Measurements from ENCODE around the gene IDUA. TPM values are rescaled to one million over a fixed set of nuclear protein-coding genes. Genes with fewer than 3 reads are reported as not detected.

Gene IDUA
- total RNA-seq, 8 experiments from 2014 or later: 0.88 to 17.4 (median 5.0) TPM

DNA sequence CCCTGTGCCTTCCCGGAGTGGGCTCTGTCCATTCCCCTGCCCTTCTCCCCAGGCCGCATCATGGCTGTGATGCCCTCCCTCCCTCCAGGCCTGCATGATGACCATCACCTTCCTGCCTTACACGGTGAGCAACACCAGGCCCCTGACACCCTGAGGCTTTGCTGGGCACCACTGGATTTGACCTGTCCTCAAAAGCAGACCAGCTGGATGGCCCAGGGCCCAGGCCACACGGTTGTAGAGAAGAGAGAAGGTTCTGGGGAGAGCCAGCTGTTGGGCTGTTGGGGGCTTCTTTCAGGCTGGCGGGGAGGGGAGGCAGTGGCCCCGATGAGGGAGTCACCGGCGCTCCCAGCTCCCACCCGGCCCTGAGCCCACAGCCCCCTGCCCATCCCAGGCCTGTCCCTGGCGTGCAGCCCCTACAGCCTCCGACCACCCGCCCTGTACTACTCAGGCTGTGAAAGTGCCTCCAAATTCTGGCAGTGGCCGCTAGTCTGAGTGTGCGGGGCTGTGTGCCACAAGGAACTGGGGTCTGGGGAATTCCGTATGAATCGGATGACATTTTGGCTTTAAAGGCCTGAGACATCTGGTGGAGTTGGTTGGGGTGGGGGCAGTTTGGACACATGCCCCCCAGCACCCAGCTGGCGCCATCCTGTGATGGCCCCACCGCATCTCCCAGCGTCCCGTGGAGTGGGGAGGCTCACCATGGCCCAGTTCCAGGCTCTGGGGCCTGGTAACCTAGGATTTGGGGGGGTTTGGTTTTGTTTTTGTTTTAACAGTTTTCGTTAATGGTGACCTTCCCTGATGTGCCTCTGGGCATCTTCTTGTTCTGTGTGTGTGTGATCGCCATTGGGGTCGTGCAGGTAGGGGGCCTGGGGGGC, 35.0 kb upstream of the IDUA start:
- no peak for ATAC-seq (replicated peaks in 6 of 8)
- H3K4me1 ChIP-seq (replicated peaks in 1 of 2): no peaks in the 10 kb centered on the region
- H3K4me3 ChIP-seq: no peak overlapping the region
- in situ Hi-C loops (cut with MboI; ENCODE audit: low pct_unique_long_range_greater_than_20kb in 2 of 9, low sequenced_read_pairs in 9 of 9, unreplicated experiment in 9 of 9): no loop called here
- WGBS, 10 experiments: 84 to 100% (median 87%) methylated on average over 1 to 6 of the region's 23 CpGs; no CpG with 5 or more reads in 6 of the 10 experiments
- no peak overlapping the region for H3K27ac ChIP-seq

DNA sequence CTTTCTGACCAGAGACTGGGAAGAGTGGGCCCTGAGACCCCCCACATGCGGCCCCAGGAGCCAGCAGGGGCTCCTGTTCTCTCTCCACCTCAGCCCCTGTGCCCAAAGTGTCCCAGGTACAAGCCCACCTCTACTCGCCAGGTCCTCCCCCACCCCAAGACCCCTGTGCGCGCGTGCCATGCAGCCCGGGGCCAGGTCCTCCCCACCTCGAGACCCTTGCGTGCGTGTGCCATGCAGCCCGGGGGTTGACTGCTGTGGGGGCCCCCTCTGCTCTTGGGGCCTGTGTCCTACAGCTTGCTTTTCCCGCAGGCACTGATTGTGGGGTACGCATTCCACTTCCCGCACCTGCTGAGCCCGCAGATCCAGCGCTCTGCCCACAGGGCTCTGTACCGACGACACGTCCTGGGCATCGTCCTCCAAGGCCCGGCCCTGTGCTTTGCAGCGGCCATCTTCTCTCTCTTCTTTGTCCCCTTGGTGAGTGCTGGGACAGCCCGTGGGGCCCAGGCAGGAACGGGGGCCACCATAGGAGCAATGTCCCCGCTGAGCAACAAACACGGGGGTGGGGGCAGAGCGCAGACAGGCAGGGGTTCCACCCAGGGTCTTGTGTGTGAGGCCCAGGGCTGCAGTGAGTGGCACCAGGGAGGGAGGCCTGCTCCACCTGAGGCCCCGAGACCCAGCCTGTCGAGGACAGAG, 33.8 kb upstream of the IDUA start:
- Histone ChIP-seq H3K4me3 (no peak overlapping the region), H3K4me1 (replicated peaks in 1 of 2) (no peaks in the 10 kb centered on the region), H3K27ac (no peak overlapping the region)
- 100% methylated on average over 1 of the region's 28 CpGs; no CpG with 5 or more reads in 9 of the 10 experiments for WGBS, 10 experiments
- ATAC-seq (replicated peaks in 6 of 8): no peak
- in situ Hi-C loops (cut with MboI; ENCODE audit: low pct_unique_long_range_greater_than_20kb in 2 of 9, low sequenced_read_pairs in 9 of 9, unreplicated experiment in 9 of 9): no loop called here

DNA sequence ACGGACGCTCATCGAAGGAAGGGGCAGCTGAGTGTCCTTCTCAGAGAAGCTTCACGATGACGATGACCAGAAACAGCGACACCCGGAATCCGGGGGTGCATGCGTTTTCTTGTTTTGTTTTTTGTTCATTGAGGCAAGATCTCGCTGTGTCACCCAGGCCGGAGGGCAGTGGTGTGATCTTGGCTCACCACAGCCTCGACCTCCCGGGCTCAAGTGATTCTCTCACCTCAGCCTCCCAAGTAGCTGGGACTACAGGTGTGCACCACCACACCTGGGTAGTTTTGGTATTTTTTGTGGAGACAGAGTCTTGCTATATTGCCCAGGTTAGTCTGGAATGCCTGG, 33.3 kb upstream of the IDUA start:
- Histone ChIP-seq H3K4me1 (replicated peaks in 1 of 2) (no peaks in the 10 kb centered on the region), H3K27ac (no peak overlapping the region), H3K4me3 (no peak overlapping the region)
- WGBS, 10 experiments: 80 to 100% (median 96%) methylated on average over 1 to 7 of the region's 13 CpGs; no CpG with 5 or more reads in 3 of the 10 experiments
- no peak for ATAC-seq (replicated peaks in 6 of 8)
- in situ Hi-C loops (cut with MboI; ENCODE audit: low pct_unique_long_range_greater_than_20kb in 2 of 9, low sequenced_read_pairs in 9 of 9, unreplicated experiment in 9 of 9): no loop called here

DNA sequence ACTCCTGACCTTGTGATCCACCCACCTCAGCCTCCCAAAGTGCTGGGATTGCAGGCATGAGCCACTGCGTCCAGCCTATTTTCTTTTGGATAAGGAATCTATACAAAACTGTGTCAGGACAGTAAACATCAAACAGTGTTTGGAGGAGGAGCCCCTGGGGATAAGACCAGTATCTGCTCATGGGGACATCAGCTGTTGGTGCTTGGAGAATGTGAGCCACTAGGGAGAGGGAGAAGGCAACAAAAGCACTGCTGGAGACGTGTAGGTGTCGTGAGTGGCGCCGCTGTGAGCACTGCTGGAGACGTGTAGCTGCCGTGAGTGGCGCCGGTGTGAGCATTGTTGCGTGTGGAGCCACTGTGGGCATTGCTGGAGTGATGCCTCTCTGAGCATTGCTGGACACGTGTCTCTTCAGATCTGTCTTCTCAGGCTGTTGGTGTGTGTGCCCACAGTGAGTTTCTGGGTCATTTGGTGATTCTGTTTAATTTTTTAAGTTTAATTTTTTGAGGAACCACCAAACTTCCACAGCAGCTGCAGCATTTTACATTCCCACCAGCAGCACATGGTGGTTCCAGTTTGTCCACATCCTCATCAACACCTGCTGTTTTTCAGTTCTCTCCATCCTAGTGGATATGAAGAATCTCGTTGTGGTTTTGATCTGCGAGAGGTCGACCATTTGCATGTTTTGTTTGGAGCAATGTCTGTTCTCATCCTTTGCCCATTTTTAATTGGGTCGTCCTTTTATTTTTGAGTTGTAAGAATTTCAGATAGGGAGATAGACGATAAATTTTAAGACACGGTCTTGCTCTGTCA, 32.4 kb upstream of the IDUA start:
- no peak for ATAC-seq (replicated peaks in 6 of 8)
- 65 to 100% (median 87%) methylated on average over 1 to 9 of the region's 17 CpGs; no CpG with 5 or more reads in 1 of the 10 experiments for WGBS, 10 experiments
- no peaks in the 10 kb centered on the region for H3K4me1 ChIP-seq (replicated peaks in 1 of 2)
- H3K27ac ChIP-seq: no peak overlapping the region
- in situ Hi-C loops (cut with MboI; ENCODE audit: low pct_unique_long_range_greater_than_20kb in 2 of 9, low sequenced_read_pairs in 9 of 9, unreplicated experiment in 9 of 9): no loop called here
- no peak overlapping the region for H3K4me3 ChIP-seq

DNA sequence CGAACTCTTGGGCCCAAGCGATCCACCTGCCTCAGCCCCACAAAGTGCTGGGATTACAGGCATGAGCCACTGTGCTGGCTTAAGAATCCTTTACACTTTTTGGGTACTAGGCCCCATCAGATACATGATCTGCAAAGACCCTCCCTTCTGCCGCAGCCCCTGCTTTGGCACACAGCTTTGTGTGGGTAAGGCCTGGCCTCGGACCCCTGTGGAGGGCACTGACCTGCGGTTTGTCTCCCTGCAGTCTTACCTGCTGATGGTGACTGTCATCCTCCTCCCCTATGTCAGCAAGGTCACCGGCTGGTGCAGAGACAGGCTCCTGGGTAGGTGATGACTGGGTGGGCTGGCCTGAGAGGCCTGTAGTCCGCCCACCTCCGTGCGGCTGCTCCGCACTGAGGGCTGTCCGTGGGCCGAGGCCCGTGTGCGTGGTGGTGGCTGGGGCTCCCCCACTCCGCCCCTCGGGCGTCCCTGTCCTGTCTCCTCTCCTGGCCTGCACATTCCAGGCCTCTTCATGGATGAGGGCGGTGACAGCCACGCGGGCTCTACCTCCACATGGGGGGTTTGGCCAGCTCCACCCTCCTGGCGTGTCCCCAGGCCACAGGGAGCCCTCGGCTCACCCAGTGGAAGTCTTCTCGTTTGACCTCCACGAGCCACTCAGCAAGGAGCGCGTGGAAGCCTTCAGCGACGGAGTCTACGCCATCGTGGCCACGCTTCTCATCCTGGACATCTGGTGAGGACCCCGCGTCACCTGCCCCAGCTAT, 31.5 kb upstream of the IDUA start:
- in situ Hi-C loops (cut with MboI; ENCODE audit: low pct_unique_long_range_greater_than_20kb in 2 of 9, low sequenced_read_pairs in 9 of 9, unreplicated experiment in 9 of 9): no loop called here
- no peak overlapping the region for H3K4me3 ChIP-seq

DNA sequence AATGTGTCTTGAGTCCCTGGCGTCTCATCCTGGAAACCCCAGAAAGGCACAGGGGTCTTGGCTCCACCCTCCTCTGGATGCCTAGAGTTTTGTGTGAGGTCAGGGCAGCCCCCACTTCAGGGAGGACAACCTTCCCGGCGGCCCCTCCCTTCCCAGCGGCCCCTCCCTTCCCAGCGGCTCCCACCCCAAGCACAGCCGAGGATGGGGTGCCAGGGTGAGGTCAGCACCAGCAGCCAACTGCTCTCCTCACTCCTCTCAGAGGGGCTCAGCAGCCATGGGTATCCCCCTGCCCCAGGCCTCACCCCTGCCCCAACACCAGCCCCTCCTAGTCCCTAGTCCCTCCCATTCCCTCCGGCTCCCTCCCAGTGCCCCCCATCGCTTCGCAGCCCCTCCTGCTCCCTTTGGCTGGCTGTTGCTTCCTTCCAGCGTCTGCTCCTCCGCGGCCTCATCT, 30.9 kb upstream of the IDUA start:
- in situ Hi-C loops (cut with MboI; ENCODE audit: low pct_unique_long_range_greater_than_20kb in 2 of 9, low sequenced_read_pairs in 9 of 9, unreplicated experiment in 9 of 9): no loop called here
- 100% methylated on average over 2 of the region's 12 CpGs; no CpG with 5 or more reads in 9 of the 10 experiments for WGBS, 10 experiments

More for the DNA sequence above, 31.5 kb upstream of the IDUA start:
- peak in 1 of 8 experiments; percentile 5 for ATAC-seq (replicated peaks in 6 of 8)
- WGBS, 10 experiments: 89 to 100% (median 97%) methylated on average over 1 to 6 of the region's 33 CpGs; no CpG with 5 or more reads in 3 of the 10 experiments
- H3K27ac ChIP-seq: no peak overlapping the region
- H3K4me1 ChIP-seq (replicated peaks in 1 of 2): no peaks in the 10 kb centered on the region

DNA sequence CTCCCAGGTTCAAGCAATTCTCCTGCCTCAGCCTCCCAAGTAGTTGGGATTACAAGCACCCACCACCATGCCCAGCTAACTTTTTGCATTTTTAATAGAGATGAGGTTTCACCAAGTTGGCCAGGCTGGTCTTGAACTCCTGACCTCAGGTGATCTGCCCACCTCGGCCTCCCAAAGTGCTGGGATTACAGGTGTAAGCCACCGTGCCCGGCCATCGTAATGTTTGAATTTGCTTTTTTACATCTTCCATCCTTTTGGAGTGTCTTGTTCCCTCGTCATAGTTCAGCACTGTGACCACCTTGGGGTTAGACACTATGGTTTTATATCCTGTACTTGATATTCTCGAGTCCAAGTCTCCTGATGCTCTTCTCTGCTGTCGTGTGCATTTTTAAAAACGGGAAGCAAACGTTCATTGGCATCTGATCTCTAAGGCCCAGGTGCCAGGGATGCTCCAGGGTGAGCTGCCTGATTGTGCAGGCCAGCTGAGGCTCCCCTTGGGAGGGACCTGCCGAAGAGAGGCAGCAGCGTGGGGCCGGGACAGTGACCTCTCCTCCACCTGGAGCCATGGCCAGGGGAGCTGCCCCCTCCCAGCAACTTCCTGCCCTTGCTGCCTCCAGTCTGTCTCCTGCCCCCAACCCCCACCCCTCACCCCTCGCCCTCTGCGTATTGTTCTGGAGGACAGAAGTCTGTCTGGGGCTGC, 30.2 kb upstream of the IDUA start:
- WGBS, 10 experiments: 47 to 100% (median 80%) methylated on average over 1 to 7 of the region's 14 CpGs; no CpG with 5 or more reads in 1 of the 10 experiments
- no peaks in the 10 kb centered on the region for H3K4me1 ChIP-seq (replicated peaks in 1 of 2)
- in situ Hi-C loops (cut with MboI; ENCODE audit: low pct_unique_long_range_greater_than_20kb in 2 of 9, low sequenced_read_pairs in 9 of 9, unreplicated experiment in 9 of 9): no loop called here
- ATAC-seq (replicated peaks in 6 of 8): no peak
- no peak overlapping the region for H3K4me3 ChIP-seq
- H3K27ac ChIP-seq: no peak overlapping the region

More for the DNA sequence above, 30.9 kb upstream of the IDUA start:
- H3K27ac ChIP-seq: no peak overlapping the region
- H3K4me1 ChIP-seq (replicated peaks in 1 of 2): no peaks in the 10 kb centered on the region
- H3K4me3 ChIP-seq: no peak overlapping the region
- ATAC-seq (replicated peaks in 6 of 8): peak in 1 of 8 experiments; percentile 18

DNA sequence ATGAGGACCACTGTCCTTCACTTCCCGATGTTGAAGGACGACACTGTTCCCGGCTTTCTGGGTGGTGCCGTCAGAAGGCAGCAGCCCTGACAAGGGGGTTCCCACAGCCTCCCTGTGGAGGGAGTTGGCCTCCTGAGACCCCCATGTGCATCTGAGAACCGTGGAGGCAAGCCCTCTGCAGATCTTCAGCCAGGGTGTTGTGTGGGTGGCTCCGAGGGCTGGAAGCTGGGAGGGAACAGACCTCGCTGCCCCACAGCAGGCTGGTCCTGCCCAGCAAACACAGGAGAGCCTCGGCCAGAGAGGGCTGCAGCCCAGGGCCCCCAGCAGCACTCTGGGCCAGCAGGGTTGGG, 29.6 kb upstream of the IDUA start:
- H3K4me1 ChIP-seq (replicated peaks in 1 of 2): no peaks in the 10 kb centered on the region
- WGBS, 10 experiments: 55 to 93% methylated on average over 2 to 7 of the region's 8 CpGs; no CpG with 5 or more reads in 8 of the 10 experiments
- H3K4me3 ChIP-seq: no peak overlapping the region
- in situ Hi-C loops (cut with MboI; ENCODE audit: low pct_unique_long_range_greater_than_20kb in 2 of 9, low sequenced_read_pairs in 9 of 9, unreplicated experiment in 9 of 9): no loop called here
- no peak overlapping the region for H3K27ac ChIP-seq
- ATAC-seq (replicated peaks in 6 of 8): peak in 2 of 8 experiments; percentile 4 to 6

DNA sequence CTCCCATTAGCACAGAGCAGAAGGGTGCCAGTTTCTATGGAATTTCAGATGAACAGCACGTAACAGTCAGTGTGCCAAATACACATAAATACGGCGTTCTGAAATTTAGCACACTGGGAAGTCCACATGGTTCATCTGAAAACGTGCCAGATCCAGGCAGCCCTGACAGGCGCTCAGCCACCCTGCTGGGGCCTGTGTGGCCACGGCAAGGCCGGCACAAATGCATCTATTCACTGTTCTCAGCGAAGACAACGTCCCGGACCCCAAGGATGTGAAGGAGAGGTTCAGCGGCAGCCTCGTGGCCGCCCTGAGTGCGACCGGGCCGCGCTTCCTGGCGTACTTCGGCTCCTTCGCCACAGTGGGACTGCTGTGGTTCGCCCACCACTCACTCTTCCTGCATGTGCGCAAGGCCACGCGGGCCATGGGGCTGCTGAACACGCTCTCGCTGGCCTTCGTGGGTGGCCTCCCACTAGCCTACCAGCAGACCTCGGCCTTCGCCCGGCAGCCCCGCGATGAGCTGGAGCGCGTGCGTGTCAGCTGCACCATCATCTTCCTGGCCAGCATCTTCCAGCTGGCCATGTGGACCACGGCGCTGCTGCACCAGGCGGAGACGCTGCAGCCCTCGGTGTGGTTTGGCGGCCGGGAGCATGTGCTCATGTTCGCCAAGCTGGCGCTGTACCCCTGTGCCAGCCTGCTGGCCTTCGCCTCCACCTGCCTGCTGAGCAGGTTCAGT, 29.1 kb upstream of the IDUA start:
- H3K27ac ChIP-seq: no peak overlapping the region
- no peaks in the 10 kb centered on the region for H3K4me1 ChIP-seq (replicated peaks in 1 of 2)
- 75 to 96% (median 84%) methylated on average over 1 to 14 of the region's 45 CpGs; no CpG with 5 or more reads in 4 of the 10 experiments for WGBS, 10 experiments
- peak in 1 of 8 experiments; percentile 10 for ATAC-seq (replicated peaks in 6 of 8)
- in situ Hi-C loops (cut with MboI; ENCODE audit: low pct_unique_long_range_greater_than_20kb in 2 of 9, low sequenced_read_pairs in 9 of 9, unreplicated experiment in 9 of 9): no loop called here
- no peak overlapping the region for H3K4me3 ChIP-seq

DNA sequence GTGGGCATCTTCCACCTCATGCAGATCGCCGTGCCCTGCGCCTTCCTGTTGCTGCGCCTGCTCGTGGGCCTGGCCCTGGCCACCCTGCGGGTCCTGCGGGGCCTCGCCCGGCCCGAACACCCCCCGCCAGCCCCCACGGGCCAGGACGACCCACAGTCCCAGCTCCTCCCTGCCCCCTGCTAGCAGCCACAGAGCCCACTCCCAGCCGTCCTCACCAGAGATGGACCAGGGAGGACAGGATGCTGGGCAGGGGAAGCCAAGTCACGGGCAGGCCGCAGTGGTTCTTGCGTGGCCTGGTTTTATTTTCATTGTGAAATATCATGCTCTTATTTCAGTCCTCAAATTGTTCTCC, 28.6 kb upstream of the IDUA start:
- Histone ChIP-seq H3K27ac (no peak overlapping the region), H3K4me3 (no peak overlapping the region), H3K4me1 (replicated peaks in 1 of 2) (no peaks in the 10 kb centered on the region)
- WGBS, 10 experiments: 83 to 100% methylated on average over 3 to 4 of the region's 17 CpGs; no CpG with 5 or more reads in 8 of the 10 experiments
- in situ Hi-C loops (cut with MboI; ENCODE audit: low pct_unique_long_range_greater_than_20kb in 2 of 9, low sequenced_read_pairs in 9 of 9, unreplicated experiment in 9 of 9): no loop called here
- no peak for ATAC-seq (replicated peaks in 6 of 8)

DNA sequence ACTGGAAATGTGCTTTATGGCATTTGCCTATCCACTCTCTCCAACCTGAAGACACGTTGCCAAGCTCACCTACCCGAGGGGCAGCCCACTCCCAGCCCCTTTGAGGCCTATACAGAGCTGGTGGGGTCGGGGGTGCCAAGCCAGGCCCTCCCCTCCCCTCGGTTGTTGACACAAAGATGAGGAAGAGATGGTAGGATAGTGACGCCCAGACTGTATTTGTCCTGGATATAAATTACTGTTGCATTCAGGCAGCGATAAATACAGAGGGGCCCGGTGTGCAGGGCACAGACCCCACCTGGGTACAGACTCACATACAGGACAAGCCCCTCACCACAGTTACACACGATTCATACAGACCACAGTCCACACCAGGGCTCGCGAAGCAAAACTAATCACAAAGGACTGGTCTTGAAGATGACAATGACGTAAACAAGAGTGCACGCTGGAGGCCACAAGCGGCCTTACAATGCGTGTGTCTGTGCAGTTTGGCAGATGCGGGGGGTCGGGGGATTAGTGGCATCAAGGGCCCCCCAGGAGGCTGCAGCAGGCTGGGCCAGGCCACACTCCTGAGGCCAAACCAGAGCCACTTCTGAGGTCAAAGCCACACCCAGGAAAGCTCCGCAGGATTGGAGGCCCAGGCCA, 28.0 kb upstream of the IDUA start:
- Histone ChIP-seq H3K27ac (no peak overlapping the region), H3K4me3 (no peak overlapping the region), H3K4me1 (replicated peaks in 1 of 2) (no peaks in the 10 kb centered on the region)
- in situ Hi-C loops (cut with MboI; ENCODE audit: low pct_unique_long_range_greater_than_20kb in 2 of 9, low sequenced_read_pairs in 9 of 9, unreplicated experiment in 9 of 9): no loop called here
- 83 to 100% (median 94%) methylated on average over 1 to 6 of the region's 17 CpGs; no CpG with 5 or more reads in 4 of the 10 experiments for WGBS, 10 experiments
- no peak for ATAC-seq (replicated peaks in 6 of 8)

Measured in motor neuron (in vitro differentiated cells).